GM18909 (cell line): Measurements from ENCODE around the gene METTL5.

ENCODE experiments used
- ATAC-seq: cut with Tn5 transposase; IDR thresholded peaks from one replicate; pipeline ENCODE4 v1.9.1; 2021; ENCODE audit warnings: mild to moderate bottlenecking; ENCODE audit not compliant: unreplicated experiment, poor library complexity

Gene METTL5

GRCh38 chr2:169796441-169796840 is 28.3 kb downstream of the METTL5 start:
- no peak for ATAC-seq

- no peak for ATAC-seq
Observed at GRCh38 chr2:169795181-169795580, 29.5 kb downstream of the METTL5 start.

- no peak for ATAC-seq
Observed at GRCh38 chr2:169790581-169790980, 34.1 kb downstream of the METTL5 start.

- ATAC-seq = no peak
Observed at GRCh38 chr2:169782513-169782912, 42.2 kb downstream of the METTL5 start.

- ATAC-seq = no peak
Observed at GRCh38 chr2:169781249-169782013, 43.3 kb downstream of the METTL5 start.

GRCh38 chr2:169778446-169778845 is 46.3 kb downstream of the METTL5 start:
- no peak for ATAC-seq

GRCh38 chr2:169776252-169776761 is 48.4 kb downstream of the METTL5 start:
- no peak for ATAC-seq

GRCh38 chr2:169775765-169776164 is 48.9 kb downstream of the METTL5 start:
- ATAC-seq = no peak

GRCh38 chr2:169775354-169775753 is 49.4 kb downstream of the METTL5 start:
- no peak for ATAC-seq

- no peak for ATAC-seq
Observed at GRCh38 chr2:169772651-169773050, 52.1 kb downstream of the METTL5 start.

- no peak for ATAC-seq
Observed at GRCh38 chr2:169771612-169772011, 53.1 kb downstream of the METTL5 start.

GRCh38 chr2:169771021-169771420 is 53.7 kb downstream of the METTL5 start:
- no peak for ATAC-seq

- ATAC-seq = no peak
Observed at GRCh38 chr2:169768262-169768995, 56.3 kb downstream of the METTL5 start.

- ATAC-seq = no peak
Observed at GRCh38 chr2:169767243-169767888, 57.3 kb downstream of the METTL5 start.

GRCh38 chr2:169765523-169765922 is 59.2 kb downstream of the METTL5 start:
- ATAC-seq = no peak

- ATAC-seq = no peak
Observed at GRCh38 chr2:169761970-169762292, 62.8 kb downstream of the METTL5 start.
